ENCODE measurements around the gene SLC4A11.

The SLC4A11 gene

GRCh38 chr20:3245711-3246110 lies 6.7 kb upstream of the SLC4A11 start:
- DNase-seq, result no peak

GRCh38 chr20:3245156-3245555 lies 6.2 kb upstream of the SLC4A11 start:
- DNase-seq, result no peak

GRCh38 chr20:3244613-3245012 lies 5.6 kb upstream of the SLC4A11 start:
- DNase-seq, result no peak

DNA sequence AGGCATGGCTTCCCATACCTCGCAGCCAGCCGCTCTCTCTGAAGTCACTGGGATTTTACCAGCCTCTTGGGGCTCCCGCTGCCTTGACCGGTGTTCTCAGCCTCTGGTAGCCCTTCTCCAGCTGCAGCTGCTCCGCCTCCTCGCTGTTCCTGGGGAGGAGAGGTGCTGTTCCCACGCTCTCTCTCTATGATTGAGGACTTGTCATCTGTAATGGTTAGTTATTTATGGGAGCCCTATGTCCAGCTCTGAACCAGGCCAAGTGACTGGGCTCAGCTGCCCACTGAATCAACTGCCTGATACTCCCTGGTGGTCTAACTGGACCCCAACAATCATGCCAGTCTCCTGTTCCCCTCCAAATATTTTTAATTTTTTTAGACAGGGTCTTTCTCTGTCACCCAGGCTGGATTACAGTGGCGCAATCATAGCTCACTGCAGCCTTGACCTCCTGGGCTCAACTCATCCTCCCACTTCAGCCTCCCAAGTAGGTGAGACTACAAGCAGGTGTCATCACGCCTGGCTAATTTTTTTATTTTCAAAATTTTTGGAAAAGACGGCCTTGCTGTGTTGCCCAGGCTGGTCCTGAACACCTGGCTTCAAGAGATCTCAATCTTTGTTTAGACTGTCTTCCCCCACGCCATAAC lies 4.8 kb upstream of the SLC4A11 start:
- DNase-seq, result no peak

DNA sequence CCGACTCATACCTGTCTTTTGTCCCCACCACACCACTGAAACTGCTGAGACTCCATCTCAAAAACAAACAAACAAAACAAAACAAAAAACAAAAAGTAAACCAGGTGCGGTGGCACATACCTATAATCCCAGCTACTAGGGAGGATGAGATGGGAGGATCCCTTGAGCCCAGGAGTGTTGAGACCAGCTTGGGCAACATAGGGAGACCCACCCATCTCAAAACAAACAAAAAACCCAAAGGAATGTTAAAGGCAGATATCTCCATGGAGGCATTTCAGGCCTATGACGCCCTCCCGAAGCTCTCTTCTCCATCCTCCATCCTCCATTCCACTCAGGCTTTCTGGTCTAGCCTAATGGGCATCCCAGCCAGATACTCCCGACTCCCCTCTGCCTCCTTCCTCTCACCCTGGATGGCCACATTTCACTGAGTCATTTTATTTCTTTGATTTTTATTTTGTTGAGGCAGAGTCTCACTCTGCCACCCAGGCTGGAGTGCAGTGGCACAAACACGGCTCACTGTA lies 3.2 kb upstream of the SLC4A11 start:
- DNase-seq, result no peak

DNA sequence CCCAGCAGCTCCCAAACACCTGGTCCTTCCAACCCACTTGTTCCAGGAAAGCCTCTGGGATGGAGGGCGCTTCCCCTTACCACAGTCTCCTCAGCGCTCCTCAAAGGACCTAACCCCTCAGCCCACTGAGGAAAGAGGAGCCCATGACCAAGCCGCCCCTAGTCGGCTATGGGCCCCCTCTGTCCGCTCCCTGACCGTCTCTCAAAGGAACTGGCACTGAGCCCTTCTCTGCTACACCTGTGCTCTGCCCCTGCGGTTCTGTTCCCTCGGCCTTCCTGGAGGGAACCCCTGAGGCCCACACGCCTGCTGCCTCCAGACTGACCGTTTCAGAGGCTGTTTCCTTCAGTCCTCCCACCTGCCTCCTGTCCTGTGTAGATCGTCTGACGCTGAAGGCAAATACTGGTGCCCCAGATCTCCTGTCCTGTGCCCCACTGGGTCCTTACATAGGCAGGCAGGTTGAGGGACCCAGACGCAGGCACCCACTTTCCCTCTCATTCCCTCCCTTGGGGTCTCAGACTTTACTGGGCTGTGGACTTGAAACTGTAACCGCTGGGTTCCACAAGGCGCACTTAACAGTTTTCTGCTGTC lies 1.9 kb upstream of the SLC4A11 start:
- DNase-seq, result no peak

- DNase-seq, result no peak
Observed at GRCh38 chr20:3239867-3240775, 1.1 kb upstream of the SLC4A11 start.

DNA sequence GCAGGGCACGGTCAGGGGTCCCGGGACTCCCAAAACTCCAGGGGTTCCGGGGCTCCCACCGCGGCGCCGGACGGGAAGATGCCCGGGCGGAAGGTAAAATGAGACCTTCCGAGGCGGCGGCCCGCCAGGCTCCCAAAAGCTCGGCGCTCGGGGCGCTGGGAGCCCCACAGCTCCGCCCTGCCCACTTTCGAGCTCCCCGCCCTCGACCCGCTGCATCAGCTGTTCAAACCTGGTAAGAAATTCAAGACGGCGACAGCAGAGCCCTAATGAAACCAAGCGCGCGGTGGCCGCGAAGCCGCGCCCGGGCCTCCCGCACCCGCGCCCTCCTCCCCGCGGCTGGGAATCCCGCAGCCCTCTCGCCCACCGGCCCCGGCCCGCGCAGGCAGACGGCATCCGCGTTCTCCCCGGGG lies 369 bp downstream of the SLC4A11 start:
- DNase-seq, result peak in 1 of 4 experiments; percentile 29

- DNase-seq, result no peak
Observed at GRCh38 chr20:3237958-3238615, 903 bp downstream of the SLC4A11 start.

- DNase-seq, result no peak
Observed at GRCh38 chr20:3237011-3237957, 1.7 kb downstream of the SLC4A11 start.

DNA sequence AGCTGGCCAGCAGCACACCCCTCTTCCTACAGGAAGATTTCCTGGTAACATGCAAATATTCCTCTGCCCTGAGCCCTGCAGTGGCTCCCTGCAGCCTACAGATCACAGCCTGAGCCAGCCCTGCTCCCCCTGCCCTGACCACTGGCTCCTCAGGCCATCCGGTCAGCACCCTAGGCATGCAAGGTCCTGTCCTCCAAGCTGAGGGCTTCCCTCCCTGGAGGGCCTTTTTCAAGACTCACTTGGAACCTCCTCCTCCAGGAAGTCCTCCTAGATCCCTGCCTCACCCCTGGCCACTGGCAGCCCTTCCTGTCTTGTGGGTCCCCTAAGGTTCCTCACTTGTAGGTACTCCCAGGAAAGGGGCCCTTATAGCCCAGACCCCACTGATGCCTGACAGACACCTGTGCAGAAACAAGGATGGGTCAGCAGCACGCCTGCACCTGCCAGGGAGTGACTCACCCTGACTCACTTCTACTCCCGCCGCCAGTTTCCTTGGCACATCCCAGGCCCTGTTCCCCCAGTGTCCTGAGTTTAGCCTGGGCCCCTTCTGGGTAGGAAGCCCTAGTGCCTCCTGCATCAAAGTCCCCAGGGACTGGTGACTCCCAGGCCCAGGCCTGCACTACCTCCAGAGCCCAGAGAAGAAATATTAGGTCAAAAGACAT lies 3.2 kb downstream of the SLC4A11 start:
- no peak for DNase-seq

GRCh38 chr20:3233991-3234498 lies 4.9 kb downstream of the SLC4A11 start:
- no peak for DNase-seq

- no peak for DNase-seq
Observed at GRCh38 chr20:3233131-3233990, 5.6 kb downstream of the SLC4A11 start.

DNA sequence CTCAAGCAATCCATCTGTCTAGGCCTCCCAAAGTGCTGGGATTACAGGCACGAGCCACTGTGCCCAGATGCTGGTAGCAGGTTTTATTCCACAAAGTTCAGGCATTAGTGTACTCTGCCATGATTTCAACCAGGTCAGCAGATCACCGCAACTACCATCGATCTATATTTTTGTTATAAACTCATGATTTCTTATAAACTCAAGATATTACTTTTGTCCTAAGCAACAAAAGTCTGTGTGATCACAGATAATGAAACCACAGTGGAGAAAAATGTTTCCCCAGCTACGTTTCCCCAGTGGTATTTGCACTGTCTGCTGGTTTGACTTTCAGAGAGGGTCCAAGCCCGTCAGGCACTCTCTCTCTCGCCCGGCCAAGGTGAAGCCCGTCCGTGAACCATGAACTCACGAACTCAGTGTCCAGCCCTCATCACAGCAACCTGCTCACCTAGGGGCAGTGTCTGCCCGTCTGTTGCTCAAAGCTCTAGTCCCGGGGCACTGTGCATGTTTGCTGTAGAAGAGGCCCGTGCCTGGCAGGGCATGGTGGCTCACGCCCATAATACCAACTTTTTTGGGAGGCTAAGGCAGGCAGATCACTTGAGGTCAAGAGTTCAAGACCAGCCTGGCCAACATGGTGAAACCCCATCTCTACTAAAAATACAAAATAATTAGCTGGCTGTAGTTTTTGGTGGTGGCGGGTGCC lies 7.0 kb downstream of the SLC4A11 start:
- DNase-seq, result no peak

GRCh38 chr20:3231116-3231515 lies 7.9 kb downstream of the SLC4A11 start:
- no peak for DNase-seq

DNA sequence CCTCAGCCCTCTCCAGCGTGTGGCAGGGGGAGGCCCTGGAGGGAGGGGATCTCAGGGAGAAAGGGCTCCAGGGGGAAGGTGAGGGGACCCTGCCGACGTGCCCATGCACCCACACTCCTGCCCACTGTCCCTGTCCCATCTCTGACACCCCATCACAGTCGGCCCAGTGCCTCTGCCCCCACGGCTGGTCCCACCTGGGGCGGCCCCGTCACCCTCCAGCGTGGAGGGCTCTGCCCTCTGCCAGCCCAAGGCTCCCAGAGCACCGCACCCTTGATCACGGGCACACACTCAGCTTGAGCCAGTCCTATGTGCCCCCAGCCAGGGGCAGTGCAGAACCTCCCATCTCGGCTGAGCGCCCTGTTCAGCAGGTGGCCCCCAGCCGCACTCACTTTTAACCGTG lies 9.2 kb downstream of the SLC4A11 start:
- no peak for DNase-seq

DNA sequence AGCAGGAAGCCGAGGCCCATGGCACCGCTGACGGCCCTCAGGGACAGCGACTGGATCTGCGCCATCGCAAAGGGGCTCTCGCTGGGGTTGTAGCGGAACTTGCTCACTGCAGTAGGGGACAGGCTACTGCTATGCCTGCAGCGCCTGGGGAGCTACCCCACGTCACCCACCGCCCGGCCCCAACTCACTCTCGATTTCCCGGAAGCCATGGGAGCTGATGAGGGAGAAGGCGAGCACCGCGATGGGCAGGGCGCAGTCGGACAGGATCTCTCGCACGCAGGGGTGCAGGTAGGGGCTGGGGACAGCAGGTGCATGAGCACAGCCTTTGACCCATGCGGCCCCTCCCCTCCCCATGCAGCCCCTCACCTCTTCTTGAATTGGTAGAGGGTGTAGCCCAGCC lies 9.8 kb downstream of the SLC4A11 start:
- DNase-seq, result no peak

- no peak for DNase-seq
Observed at GRCh38 chr20:3228750-3229032, 10.3 kb downstream of the SLC4A11 start.

DNA sequence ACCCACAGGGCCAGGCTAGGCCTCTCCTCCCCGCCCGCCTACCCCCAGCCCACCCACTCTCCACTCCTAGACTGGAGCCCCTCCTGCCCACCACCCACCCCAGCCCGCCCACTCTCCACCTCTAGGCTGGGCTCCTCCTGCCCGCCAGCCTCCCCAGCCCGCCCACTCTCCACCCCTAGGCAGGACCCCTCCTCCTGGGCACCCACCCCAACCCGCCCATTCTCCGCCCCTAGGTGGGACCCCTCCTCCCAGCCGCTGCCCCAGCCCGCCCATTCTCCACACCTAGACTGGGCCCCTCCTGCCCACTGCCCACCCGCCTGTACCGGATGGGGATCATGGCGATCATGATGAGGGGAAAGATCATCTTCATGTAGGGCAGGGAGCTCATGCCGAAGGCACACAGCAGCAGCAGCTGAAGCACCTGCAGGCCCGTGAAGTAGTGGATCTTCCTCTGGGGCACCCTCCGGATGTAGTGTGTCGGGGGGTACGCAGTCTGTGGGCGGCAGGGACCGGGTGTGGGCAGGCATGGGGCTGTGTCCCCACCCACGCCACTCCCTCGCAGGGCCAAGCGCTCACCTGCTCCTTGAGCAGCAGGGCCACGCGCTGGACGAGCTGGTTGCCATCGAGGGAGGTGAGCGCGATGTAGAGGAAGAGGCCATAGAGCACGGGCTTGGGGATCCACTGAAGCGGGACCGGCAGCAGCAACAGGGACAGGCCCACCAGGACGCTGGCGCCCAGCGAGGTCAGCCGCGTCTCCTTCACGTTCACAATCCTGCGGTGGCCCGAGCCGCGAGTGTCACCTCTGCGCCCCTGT lies 10.8 kb downstream of the SLC4A11 start:
- DNase-seq, result no peak

Data from activated naive CD4-positive, alpha-beta T cell (primary cell).